ENCODE data around the gene LAMA1. TPM values are rescaled to one million over a fixed set of nuclear protein-coding genes. Genes with fewer than 3 reads are reported as not detected.
A peak's percentile ranks its signal among the peaks of the same experiment; 100 is the strongest.

Gene LAMA1
- total RNA-seq, 4 donors from 2014 or later = 0.83 to 3.2 (median 1.4) TPM

DNA sequence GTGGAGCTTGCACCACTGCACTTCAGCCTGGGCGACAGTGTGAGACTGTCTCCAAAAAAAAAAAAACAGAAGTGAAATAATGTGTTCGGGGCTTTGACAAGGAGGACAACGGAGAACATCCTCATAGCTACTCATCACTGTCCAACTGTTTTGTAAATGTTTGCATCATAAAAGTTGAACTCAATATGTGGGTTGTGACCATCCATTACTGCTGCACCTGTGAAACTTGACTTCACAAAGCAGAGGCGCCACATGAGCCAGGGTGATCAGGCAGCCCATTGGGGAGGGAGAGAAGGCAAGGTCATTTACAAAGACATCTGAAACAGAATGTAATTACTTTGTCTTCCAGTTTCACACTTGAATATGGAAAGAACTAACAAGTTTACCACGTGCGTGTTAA is 61.6 kb downstream of the LAMA1 start:
- Histone ChIP-seq H3K4me1 (no peaks in the 10 kb centered on the region), H3K4me3 (no peak overlapping the region), H3K9me3 (no peaks in the 10 kb centered on the region), H3K27ac (no peak overlapping the region), H3K27me3 (no peaks in the 10 kb centered on the region), H3K36me3 (no peaks in the 10 kb centered on the region)
- no peak for TF ChIP-seq POLR2A (IDR thresholded peaks at IDR 0.05)
- no peak for TF ChIP-seq CTCF (IDR thresholded peaks at IDR 0.05)
- TF ChIP-seq EP300 (IDR thresholded peaks at IDR 0.05) = no peak
- no peak for TF ChIP-seq POLR2AphosphoS5 (IDR thresholded peaks at IDR 0.05)
- 87% methylated on average over 6 of the region's 6 CpGs for WGBS
- DNase-seq (ENCODE audit: low spot score in 2 of 2) = no peak

- H3K27me3 ChIP-seq = no peaks in the 10 kb centered on the region
- WGBS = 67% methylated on average over 5 of the region's 5 CpGs
- TF ChIP-seq POLR2AphosphoS5 (IDR thresholded peaks at IDR 0.05) (no peak), EP300 (IDR thresholded peaks at IDR 0.05) (no peak), POLR2A (IDR thresholded peaks at IDR 0.05) (no peak), CTCF (IDR thresholded peaks at IDR 0.05) (no peak)
- H3K4me3 ChIP-seq = no peak overlapping the region
- DNase-seq (ENCODE audit: low spot score in 2 of 2) = no peak
- no peaks in the 10 kb centered on the region for H3K4me1 ChIP-seq
- no peaks in the 10 kb centered on the region for H3K36me3 ChIP-seq
- no peak overlapping the region for H3K27ac ChIP-seq
- H3K9me3 ChIP-seq = no peaks in the 10 kb centered on the region
Measured at GRCh38 chr18:7049951-7050350, 67.6 kb downstream of the LAMA1 start.

GRCh38 chr18:7048081-7048480 is 69.5 kb downstream of the LAMA1 start:
- TF ChIP-seq POLR2A (IDR thresholded peaks at IDR 0.05) (no peak), CTCF (IDR thresholded peaks at IDR 0.05) (no peak), POLR2AphosphoS5 (IDR thresholded peaks at IDR 0.05) (no peak), EP300 (IDR thresholded peaks at IDR 0.05) (no peak)
- Histone ChIP-seq H3K4me1 (no peaks in the 10 kb centered on the region), H3K9me3 (no peaks in the 10 kb centered on the region), H3K4me3 (no peak overlapping the region), H3K36me3 (no peaks in the 10 kb centered on the region), H3K27me3 (no peaks in the 10 kb centered on the region), H3K27ac (no peak overlapping the region)
- no peak for DNase-seq (ENCODE audit: low spot score in 2 of 2)
- 84% methylated on average over 7 of the region's 7 CpGs for WGBS

- H3K27ac ChIP-seq = no peak overlapping the region
- H3K27me3 ChIP-seq = no peaks in the 10 kb centered on the region
- no peak overlapping the region for H3K4me3 ChIP-seq
- no peaks in the 10 kb centered on the region for H3K4me1 ChIP-seq
- H3K36me3 ChIP-seq = no peaks in the 10 kb centered on the region
- WGBS = 100% methylated on average over 1 of the region's 1 CpG
- DNase-seq (ENCODE audit: low spot score in 2 of 2) = no peak
- TF ChIP-seq CTCF (IDR thresholded peaks at IDR 0.05) (no peak), POLR2AphosphoS5 (IDR thresholded peaks at IDR 0.05) (no peak), POLR2A (IDR thresholded peaks at IDR 0.05) (no peak), EP300 (IDR thresholded peaks at IDR 0.05) (no peak)
- H3K9me3 ChIP-seq = no peaks in the 10 kb centered on the region
Measured at GRCh38 chr18:7047336-7047735, 70.3 kb downstream of the LAMA1 start.

GRCh38 chr18:7038330-7038851 is 79.2 kb downstream of the LAMA1 start:
- Histone ChIP-seq H3K27ac (peak overlapping the region; percentile 37), H3K4me1 (peaks cover 3% of the 10 kb centered on the region), H3K27me3 (no peaks in the 10 kb centered on the region), H3K4me3 (peak overlapping the region; percentile 8), H3K36me3 (no peaks in the 10 kb centered on the region), H3K9me3 (no peaks in the 10 kb centered on the region)
- TF ChIP-seq POLR2A (IDR thresholded peaks at IDR 0.05) (no peak), CTCF (IDR thresholded peaks at IDR 0.05) (peak; percentile 27 to 62), EP300 (IDR thresholded peaks at IDR 0.05) (peak; percentile 53), POLR2AphosphoS5 (IDR thresholded peaks at IDR 0.05) (peak in 2 of 3 donors; percentile 58 to 90)
- peak; percentile 92 to 95 for DNase-seq (ENCODE audit: low spot score in 2 of 2)
- 25% methylated on average over 18 of the region's 20 CpGs for WGBS
